ENCODE results near the gene IGHMBP2.

Gene IGHMBP2

DNA sequence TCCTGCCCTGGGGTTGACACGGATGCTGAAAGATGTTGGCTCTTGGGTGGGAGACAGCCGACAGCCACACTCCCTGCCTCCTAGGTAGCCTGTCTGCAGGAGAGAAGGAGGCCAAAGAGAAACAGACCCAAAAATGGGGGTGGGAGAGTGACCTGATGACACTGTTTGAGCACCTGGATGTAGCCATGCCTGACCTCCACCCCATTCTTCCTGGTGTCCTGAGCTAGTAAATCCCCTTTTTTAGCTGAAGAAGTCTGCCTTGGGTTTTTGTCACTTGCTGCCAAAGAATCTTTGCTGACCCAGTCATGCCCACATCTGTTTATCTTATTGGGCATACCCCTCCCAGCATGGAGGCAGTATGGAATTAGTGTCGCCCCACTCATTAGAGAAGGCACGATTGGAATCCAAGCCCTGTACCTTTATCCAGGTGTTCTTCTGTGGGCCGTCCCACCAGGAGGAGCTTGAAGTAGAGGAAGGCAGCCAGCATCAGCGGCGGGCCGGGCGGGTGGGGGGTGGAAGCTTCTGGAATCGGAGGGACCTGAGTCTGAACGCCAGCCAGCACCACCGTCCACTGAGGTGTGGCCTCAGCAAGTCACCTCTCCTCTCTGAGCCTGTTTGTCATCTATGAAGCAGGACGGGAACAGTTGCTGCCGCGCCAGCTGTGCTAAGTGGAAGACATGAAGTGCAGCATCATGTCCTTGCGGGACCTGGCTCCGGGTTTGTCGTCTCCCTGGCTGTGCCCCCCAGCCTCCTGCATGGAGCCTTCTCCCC, 37.8 kb downstream of the IGHMBP2 start:
- no peak for DNase-seq

GRCh38 chr11:68942095-68942620, 38.5 kb downstream of the IGHMBP2 start:
- no peak for DNase-seq

GRCh38 chr11:68942751-68943271, 39.1 kb downstream of the IGHMBP2 start:
- no peak for DNase-seq

- no peak for DNase-seq
Measured at GRCh38 chr11:68946416-68947090, 42.9 kb downstream of the IGHMBP2 start.

- no peak for DNase-seq
Measured at GRCh38 chr11:68947151-68947550, 43.5 kb downstream of the IGHMBP2 start.

GRCh38 chr11:68948496-68948895, 44.8 kb downstream of the IGHMBP2 start:
- no peak for DNase-seq

- no peak for DNase-seq
Measured at GRCh38 chr11:68948935-68949334, 45.2 kb downstream of the IGHMBP2 start.

GRCh38 chr11:68950270-68950669, 46.6 kb downstream of the IGHMBP2 start:
- no peak for DNase-seq

- DNase-seq = no peak
Measured at GRCh38 chr11:68950762-68951161, 47.1 kb downstream of the IGHMBP2 start.

- no peak for DNase-seq
Measured at GRCh38 chr11:68954836-68955606, 51.3 kb downstream of the IGHMBP2 start.

- DNase-seq = no peak
Measured at GRCh38 chr11:68955607-68955958, 51.9 kb downstream of the IGHMBP2 start.

DNA sequence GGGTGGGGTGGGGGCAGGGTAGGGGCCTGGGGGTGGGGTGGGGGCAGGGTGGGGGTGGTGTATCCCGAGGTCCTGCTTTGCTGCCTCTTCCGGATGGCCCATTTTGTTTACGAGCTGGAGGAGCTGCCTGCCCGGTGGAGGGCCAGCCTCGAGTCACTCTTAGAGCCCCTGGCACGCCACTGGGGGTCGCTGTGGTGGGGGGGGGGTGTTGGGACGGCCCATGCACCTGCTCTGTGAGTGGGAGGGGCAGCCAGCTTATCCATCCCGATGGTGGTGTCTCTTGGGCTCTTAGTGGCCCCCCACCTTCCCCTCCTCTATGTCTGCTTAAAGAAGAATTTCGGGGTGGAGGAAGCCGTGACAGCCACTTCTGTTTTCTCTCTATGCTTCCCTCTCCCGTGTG, 52.5 kb downstream of the IGHMBP2 start:
- no peak for DNase-seq

DNA sequence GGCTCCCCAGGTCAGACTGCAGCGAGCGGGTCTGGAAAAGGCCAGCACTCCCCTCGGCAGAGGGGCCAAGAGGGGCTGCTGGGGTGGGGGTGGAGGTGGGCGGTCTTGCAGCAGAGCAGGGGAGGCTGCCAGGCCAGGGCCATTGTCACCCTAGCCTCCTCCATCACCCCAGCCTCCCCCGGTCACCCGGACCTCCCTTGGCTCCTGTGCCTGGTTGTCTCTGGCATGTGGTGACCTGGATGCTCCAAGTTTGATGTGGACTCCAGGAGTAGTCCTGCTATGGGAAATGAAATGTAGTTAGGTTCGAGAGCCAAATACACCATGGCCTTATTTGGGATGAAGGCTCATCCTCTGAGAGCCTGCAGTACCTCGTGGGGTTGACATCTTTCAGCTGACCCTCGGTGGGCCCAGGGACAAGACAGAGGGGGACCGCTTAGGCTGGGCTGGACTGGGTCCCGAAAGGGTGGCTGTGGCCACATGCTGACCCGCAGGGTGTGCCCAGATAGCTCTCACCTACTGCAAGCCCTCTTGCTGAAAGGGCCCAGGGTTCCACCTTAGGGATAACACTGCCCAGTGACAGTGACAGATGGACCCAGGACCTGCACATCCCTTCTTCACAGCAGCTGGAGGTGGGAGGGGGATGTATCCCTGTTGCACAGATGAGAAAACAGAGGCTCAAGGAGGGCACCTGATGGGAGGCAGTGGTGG, 53.0 kb downstream of the IGHMBP2 start:
- DNase-seq = no peak

GRCh38 chr11:68958211-68958610, 54.5 kb downstream of the IGHMBP2 start:
- no peak for DNase-seq

DNA sequence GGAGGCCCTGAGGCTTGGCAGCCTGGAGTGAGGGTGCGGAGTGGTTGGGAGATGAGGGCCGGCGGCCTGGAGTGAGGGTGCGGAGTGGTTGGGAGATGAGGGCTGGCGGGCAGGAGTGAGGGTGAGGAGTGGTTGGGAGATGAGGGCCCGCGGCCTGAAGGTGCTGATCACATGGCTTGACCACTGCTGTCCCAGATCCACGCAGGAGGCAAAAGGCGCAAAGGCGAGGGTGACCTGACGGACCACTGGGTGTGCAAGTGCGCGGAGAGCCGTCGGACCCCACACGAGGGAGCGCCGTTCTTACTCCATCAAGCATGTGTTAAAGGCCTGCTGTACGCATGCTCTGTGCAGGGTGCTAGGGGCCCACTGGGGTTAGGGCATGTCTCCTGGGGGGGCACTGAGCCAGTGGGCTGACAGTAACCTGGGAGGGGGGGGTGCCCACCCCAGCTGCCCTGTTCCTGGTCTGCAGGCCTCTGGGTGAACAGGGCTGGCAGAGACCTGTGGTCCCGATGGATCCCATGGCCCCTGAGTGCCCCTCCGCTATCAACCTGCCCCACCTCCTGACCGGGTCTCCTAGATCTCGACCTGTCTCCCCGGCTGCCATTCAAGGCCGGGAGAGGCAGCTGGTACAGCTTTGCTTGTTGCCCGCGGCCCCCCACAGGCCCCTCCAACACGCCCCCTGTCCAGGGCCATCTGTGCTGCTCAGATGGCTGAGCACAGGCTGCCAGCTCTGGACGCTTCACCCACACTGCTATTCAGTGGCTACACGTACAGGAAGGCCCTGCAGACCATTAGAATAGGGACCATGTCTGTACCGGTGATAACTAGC, 56.0 kb downstream of the IGHMBP2 start:
- no peak for DNase-seq

GRCh38 chr11:68960294-68961071, 56.8 kb downstream of the IGHMBP2 start:
- DNase-seq = no peak

GRCh38 chr11:68961245-68961644, 57.6 kb downstream of the IGHMBP2 start:
- DNase-seq = no peak

DNA sequence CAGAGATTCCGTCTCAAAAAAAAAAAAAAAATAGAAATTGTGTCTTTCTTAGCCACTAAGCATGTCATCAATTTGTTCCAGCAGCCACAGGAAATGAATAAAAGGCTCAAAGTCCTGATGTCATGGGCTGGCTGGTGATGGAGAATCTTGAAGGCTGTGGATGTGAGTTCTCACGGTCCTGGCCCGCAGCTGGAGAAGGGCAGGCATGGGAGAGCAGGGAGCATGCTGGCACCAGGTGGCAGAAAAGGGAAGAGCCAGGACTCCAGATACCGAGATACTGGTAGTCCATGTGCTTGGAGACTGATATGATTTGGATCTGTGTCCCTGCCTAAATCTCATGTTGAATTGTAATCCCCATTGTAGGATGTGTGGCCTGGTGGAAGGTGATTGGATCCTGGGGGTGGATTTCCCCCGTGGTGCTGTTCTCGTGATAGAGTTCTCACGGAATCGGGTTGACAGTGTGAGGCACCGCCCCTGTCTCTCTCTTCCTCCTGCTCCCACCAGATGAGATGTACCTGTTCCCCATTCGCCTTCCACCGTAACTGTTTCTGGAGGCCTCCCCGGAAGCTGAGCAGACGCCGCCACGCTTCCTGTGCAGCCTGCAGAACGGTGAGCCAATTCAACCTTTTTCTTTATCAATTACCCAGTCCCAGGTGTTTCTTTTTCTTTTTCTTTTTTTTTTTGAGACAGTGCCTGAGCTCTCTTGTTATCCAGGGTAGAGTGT, 59.0 kb downstream of the IGHMBP2 start:
- no peak for DNase-seq

GRCh38 chr11:68963779-68964178, 60.1 kb downstream of the IGHMBP2 start:
- no peak for DNase-seq
